HepG2 (cell line): ENCODE measurements around the gene NELL2. TPM values are rescaled to one million over a fixed set of nuclear protein-coding genes. Genes with fewer than 3 reads are reported as not detected.

Source experiments
- ATAC-seq: fragments of 200-7000 bp; cut with Tn5 transposase; 3 replicates; pipeline ENCODE4 v1.9.1; 2020; ENCODE audit warnings: mild to moderate bottlenecking, moderate library complexity
- BruUV-seq: library from RNA; stranded (reverse); fragments of 400-500 nt; replicated peaks from 2 replicates; lab custom pipeline; 2021; lab: Mats Ljungman, UMichigan
- CTCF ChIA-PET: fragments of 300-600 bp; formaldehyde crosslinking; extraction: SDS; loops from one replicate; lab custom pipeline; 2021; ENCODE audit warnings: low total read pairs, inconsistent platforms, low intra/inter-chr PET ratio; lab: Yijun Ruan, JAX
- POLR2A ChIA-PET: fragments of 350-600 bp; sonication (Branson Sonifier 250); formaldehyde crosslinking; loops from one replicate; lab custom pipeline; 2020; ENCODE audit warnings: antibody characterized with exemption, inconsistent platforms; lab: Yijun Ruan, JAX
- DNase-seq: peaks from one replicate; pipeline ENCODE4 v3.0.0-alpha.2; 2015; ENCODE audit warnings: low spot score
- FAIRE-seq: peaks from 3 replicates; lab custom pipeline; 2011; peaks lifted over from hg19 to GRCh38; lab: Jason Lieb, UNC
- H2AFZ ChIP-seq: one replicate; pipeline ENCODE4 v1.6.1; 2011; ENCODE audit warnings: low read length, inconsistent platforms
- H3K27ac ChIP-seq: fragments of 300-600 bp; 3 replicates; pipeline ENCODE4 v1.8.0; 2011; ENCODE audit warnings: mixed run types, mild to moderate bottlenecking, mixed read lengths, low read length, inconsistent platforms; ENCODE audit not compliant: insufficient read depth; ENCODE audit errors: extremely low read length
- H3K27me3 ChIP-seq, 2 experiments: fragments of 200-600 bp in 1 of 2; 2 replicates in 1 of 2; 3 replicates in 1 of 2; pipeline versions ENCODE4 v1.6.0 to v1.8.0; 2011; ENCODE audit warnings: low read length in 2 of 2, mild to moderate bottlenecking in 2 of 2, moderate library complexity in 2 of 2, inconsistent platforms in 1 of 2; ENCODE audit not compliant: insufficient read depth in 2 of 2, control insufficient read depth in 1 of 2
- H3K36me3 ChIP-seq, 2 experiments: fragments of 200-600 bp in 1 of 2; replicated peaks in 1 of 2; 2 replicates in 1 of 2; 3 replicates in 1 of 2; pipeline versions ENCODE4 v1.5.1 to v1.8.0; 2011; ENCODE audit warnings: low read length in 2 of 2, inconsistent platforms in 1 of 2; ENCODE audit not compliant: insufficient read depth in 2 of 2, control insufficient read depth in 1 of 2
- H3K4me1 ChIP-seq: 2 replicates; pipeline ENCODE4 v1.5.1; 2012; ENCODE audit warnings: low read length, inconsistent platforms; ENCODE audit not compliant: insufficient read depth
- H3K4me2 ChIP-seq: 2 replicates; pipeline ENCODE4 v1.6.0; 2011; ENCODE audit warnings: low read depth, low read length, inconsistent platforms
- H3K4me3 ChIP-seq, 3 experiments: fragments of 200-600 bp in 1 of 3; sonication (generic), shearing (Covaris generic) in 1 of 3; replicated peaks in 1 of 3; 2 replicates each; pipeline ENCODE4 v1.5.1; 2011 to 2016; ENCODE audit warnings: low read length in 3 of 3, inconsistent platforms in 2 of 3, low read depth in 2 of 3, mild to moderate bottlenecking in 2 of 3, control low read depth in 1 of 3, mixed read lengths in 1 of 3; ENCODE audit not compliant: insufficient read depth in 1 of 3
- H3K79me2 ChIP-seq: one replicate; pipeline ENCODE4 v1.6.1; 2011; ENCODE audit warnings: low read length, inconsistent platforms; ENCODE audit not compliant: insufficient read depth
- H3K9ac ChIP-seq: 2 replicates; pipeline ENCODE4 v1.6.0; 2011; ENCODE audit warnings: mild to moderate bottlenecking, low read depth, low read length, inconsistent platforms; ENCODE audit not compliant: insufficient read depth
- H3K9me3 ChIP-seq: 2 replicates; pipeline ENCODE4 v1.5.1; 2012; ENCODE audit warnings: mild to moderate bottlenecking, low read length
- H4K20me1 ChIP-seq: 2 replicates; pipeline ENCODE4 v1.6.0; 2011; ENCODE audit warnings: inconsistent platforms, mild to moderate bottlenecking, low read length, moderate library complexity; ENCODE audit not compliant: insufficient read depth
- ATF7-NPFF ChIP-seq: sonication (generic); formaldehyde crosslinking; IDR thresholded peaks from 2 replicates; pipeline ENCODE4 v1.8.1; 2023; ENCODE audit warnings: mild to moderate bottlenecking, low read depth, missing genetic modification reagents, moderate library complexity
- KLF15 ChIP-seq: sonication (generic); formaldehyde crosslinking; IDR thresholded peaks from 2 replicates; pipeline ENCODE4 v1.8.1; 2023; ENCODE audit warnings: borderline replicate concordance, mild to moderate bottlenecking, inconsistent platforms, missing genetic modification reagents, mixed read lengths
- NFE2 ChIP-seq: sonication (generic); formaldehyde crosslinking; IDR thresholded peaks from 2 replicates; pipeline ENCODE4 v1.4.0; 2020; ENCODE audit warnings: missing genetic modification reagents
- NPAS2 ChIP-seq: sonication (generic); formaldehyde crosslinking; IDR thresholded peaks from 2 replicates; pipeline ENCODE4 v1.8.0; 2022; ENCODE audit warnings: mild to moderate bottlenecking, missing genetic modification reagents, borderline replicate concordance
- POLR2AphosphoS2 ChIP-seq: IDR thresholded peaks from 2 replicates; pipeline ENCODE4 v1.6.1; 2011; ENCODE audit warnings: low read depth, low read length, improper control_type of control experiment
- RELA ChIP-seq: sonication (generic); formaldehyde crosslinking; IDR thresholded peaks from 2 replicates; pipeline ENCODE4 v1.4.0; 2020; ENCODE audit warnings: missing genetic modification reagents
- SOX6 ChIP-seq, 2 experiments: fragments of 450-650 bp in 1 of 2; sonication (generic) in 1 of 2; formaldehyde crosslinking in 1 of 2; IDR thresholded peaks; 2 replicates each; pipeline versions ENCODE4 v1.4.0 to v1.6.1; 2017 to 2020; ENCODE audit warnings: antibody characterized with exemption in 1 of 2, mild to moderate bottlenecking in 1 of 2, missing genetic modification reagents in 1 of 2
- ZNF484 ChIP-seq: sonication (generic); formaldehyde crosslinking; IDR thresholded peaks from 2 replicates; pipeline ENCODE4 v1.5.1; 2020; ENCODE audit warnings: mild to moderate bottlenecking, low read depth, missing genetic modification reagents, borderline replicate concordance
- ZNF597 ChIP-seq: sonication (generic); formaldehyde crosslinking; IDR thresholded peaks from 2 replicates; pipeline ENCODE4 v1.5.0; 2020; ENCODE audit warnings: missing genetic modification reagents
- ZNF598 ChIP-seq: sonication (generic); formaldehyde crosslinking; IDR thresholded peaks from 2 replicates; pipeline ENCODE4 v1.5.1; 2020; ENCODE audit warnings: mild to moderate bottlenecking, missing genetic modification reagents, borderline replicate concordance
- WGBS: methylation state at CpG from one replicate; pipeline ENCODE4 v1.1.6; 2017; ENCODE audit warnings: low lambda C conversion rate; 5-methylcytosine and 5-hydroxymethylcytosine counted together
- in situ Hi-C: cut with HindIII; loops from 2 replicates; pipeline ENCODE4 v1.10.0; 2017; ENCODE audit warnings: low pct_unique_long_range_greater_than_20kb; ENCODE audit not compliant: extremely low pct_ligation_motif_present
- intact Hi-C: fragments of 100-400 bp; cut with micrococcal nuclease; formaldehyde crosslinking; loops from one replicate; pipeline ENCODE4 v1.10.0; 2022; ENCODE audit not compliant: unreplicated experiment
- polyA plus RNA-seq, 8 experiments: library from polyadenylated mRNA; depleted of rRNA in 3 of 8; stranded (reverse) in 7 of 8; unstranded in 1 of 8; fragments of >200 nt; fragmentation: Illumina TruSeq in 4 of 8; extraction: Trizol in 4 of 8; gene quantifications; 2 replicates each; pipeline versions ENCODE4 v1.2.1 to v1.2.3, GENCODE V29; 2011 to 2016; ENCODE audit warnings: low read depth in 4 of 8, missing spikeins in 1 of 8, mixed read lengths in 1 of 8; ENCODE audit not compliant: insufficient read depth in 1 of 8
- total RNA-seq, 5 experiments: library from RNA; depleted of rRNA; stranded (reverse); fragments of >200 nt; fragmentation: Illumina TruSeq; extraction: Trizol; gene quantifications; 2 replicates each; pipeline ENCODE4 v1.2.3, GENCODE V29; 2016; ENCODE audit warnings: low read depth in 1 of 5
- TF ChIP-seq, protein P1 (sequence below): sonication (generic); formaldehyde crosslinking; IDR thresholded peaks from 2 replicates; pipeline ENCODE4 v1.4.0; 2020; ENCODE audit warnings: missing genetic modification reagents
- TF ChIP-seq, protein P2 (sequence below): sonication (generic); formaldehyde crosslinking; IDR thresholded peaks from 2 replicates; pipeline ENCODE4 v1.5.1; 2020; ENCODE audit warnings: mild to moderate bottlenecking, missing genetic modification reagents, moderate library complexity
- TF ChIP-seq, protein P3 (sequence below): IDR thresholded peaks from 2 replicates; pipeline ENCODE4 v1.6.1; 2018; ENCODE audit warnings: missing genetic modification reagents, mild to moderate bottlenecking, missing compliant biosample characterization

NELL2 gene
- total and polyA plus RNA-seq, 2 of the 13 experiments (the other 11 are each of a cell fraction or from before 2014, with no cell fraction given) = 0.11 TPM; not detected in 1

GRCh38 chr12:44519931-44520330 lies 356.2 kb downstream of the NELL2 start:
- 64% methylated on average over 5 of the region's 6 CpGs for WGBS
- H3K4me1 ChIP-seq = no peaks in the 10 kb centered on the region
- POLR2A ChIA-PET = no interaction called here

DNA sequence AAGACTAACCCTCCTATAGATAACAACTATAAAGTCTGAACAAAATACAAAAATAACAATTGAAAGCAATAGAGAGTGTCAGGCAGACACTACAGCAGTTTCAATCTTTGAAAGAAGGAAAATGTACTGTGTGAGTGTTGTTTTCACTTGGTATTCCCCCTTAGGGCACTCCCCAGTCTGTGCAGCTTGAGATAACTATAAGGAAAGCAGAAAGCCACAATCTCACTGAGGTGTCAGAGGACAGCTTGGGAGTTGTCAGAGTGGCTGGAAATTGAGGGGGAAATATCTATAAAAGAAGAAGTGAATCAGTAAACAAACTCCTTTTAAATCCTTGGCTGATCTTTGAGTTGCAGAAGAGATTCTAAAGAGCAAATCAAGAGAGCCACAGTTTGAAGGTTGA lies 364.8 kb downstream of the NELL2 start:
- H3K79me2 ChIP-seq = no peaks in the 10 kb centered on the region
- CTCF ChIA-PET = no interaction called here
- no peaks in the 10 kb centered on the region for H3K9me3 ChIP-seq
- H3K9ac ChIP-seq = no peak overlapping the region
- DNase-seq (no peak), FAIRE-seq (no peak), ATAC-seq (no peak)
- H4K20me1 ChIP-seq = no peaks in the 10 kb centered on the region
- H3K4me1 ChIP-seq = no peaks in the 10 kb centered on the region
- intact Hi-C loops (no loop called here), in situ Hi-C loops (no loop called here)
- POLR2A ChIA-PET = no interaction called here
- H3K27ac ChIP-seq = no peak overlapping the region
- H3K36me3 ChIP-seq = no peaks in the 10 kb centered on the region
- BruUV-seq = no TSS peak
- H3K4me3 ChIP-seq = no peak overlapping the region
- no peak overlapping the region for H2AFZ ChIP-seq
- H3K4me2 ChIP-seq = no peak overlapping the region
- no peaks in the 10 kb centered on the region for H3K27me3 ChIP-seq
- TF ChIP-seq, protein P1, sequence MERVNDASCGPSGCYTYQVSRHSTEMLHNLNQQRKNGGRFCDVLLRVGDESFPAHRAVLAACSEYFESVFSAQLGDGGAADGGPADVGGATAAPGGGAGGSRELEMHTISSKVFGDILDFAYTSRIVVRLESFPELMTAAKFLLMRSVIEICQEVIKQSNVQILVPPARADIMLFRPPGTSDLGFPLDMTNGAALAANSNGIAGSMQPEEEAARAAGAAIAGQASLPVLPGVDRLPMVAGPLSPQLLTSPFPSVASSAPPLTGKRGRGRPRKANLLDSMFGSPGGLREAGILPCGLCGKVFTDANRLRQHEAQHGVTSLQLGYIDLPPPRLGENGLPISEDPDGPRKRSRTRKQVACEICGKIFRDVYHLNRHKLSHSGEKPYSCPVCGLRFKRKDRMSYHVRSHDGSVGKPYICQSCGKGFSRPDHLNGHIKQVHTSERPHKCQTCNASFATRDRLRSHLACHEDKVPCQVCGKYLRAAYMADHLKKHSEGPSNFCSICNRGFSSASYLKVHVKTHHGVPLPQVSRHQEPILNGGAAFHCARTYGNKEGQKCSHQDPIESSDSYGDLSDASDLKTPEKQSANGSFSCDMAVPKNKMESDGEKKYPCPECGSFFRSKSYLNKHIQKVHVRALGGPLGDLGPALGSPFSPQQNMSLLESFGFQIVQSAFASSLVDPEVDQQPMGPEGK (CRISPR knock-in tag) = no peak
- TF ChIP-seq KLF15 = no peak
- TF ChIP-seq ATF7-NPFF = no peak
- TF ChIP-seq, protein P2, sequence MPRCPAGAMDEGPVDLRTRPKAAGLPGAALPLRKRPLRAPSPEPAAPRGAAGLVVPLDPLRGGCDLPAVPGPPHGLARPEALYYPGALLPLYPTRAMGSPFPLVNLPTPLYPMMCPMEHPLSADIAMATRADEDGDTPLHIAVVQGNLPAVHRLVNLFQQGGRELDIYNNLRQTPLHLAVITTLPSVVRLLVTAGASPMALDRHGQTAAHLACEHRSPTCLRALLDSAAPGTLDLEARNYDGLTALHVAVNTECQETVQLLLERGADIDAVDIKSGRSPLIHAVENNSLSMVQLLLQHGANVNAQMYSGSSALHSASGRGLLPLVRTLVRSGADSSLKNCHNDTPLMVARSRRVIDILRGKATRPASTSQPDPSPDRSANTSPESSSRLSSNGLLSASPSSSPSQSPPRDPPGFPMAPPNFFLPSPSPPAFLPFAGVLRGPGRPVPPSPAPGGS = no peak
- TF ChIP-seq NPAS2 (CRISPR knock-in tag) = no peak
- TF ChIP-seq ZNF598 (CRISPR knock-in tag) = no peak

More at GRCh38 chr12:44519931-44520330, 356.2 kb downstream of the NELL2 start:
- no peak overlapping the region for H2AFZ ChIP-seq
- no peak for DNase-seq
- no peaks in the 10 kb centered on the region for H3K79me2 ChIP-seq
- in situ Hi-C loops (no loop called here), intact Hi-C loops (no loop called here)
- no peaks in the 10 kb centered on the region for H3K9me3 ChIP-seq
- CTCF ChIA-PET = no interaction called here
- no peak overlapping the region for H3K4me3 ChIP-seq
- FAIRE-seq = no peak
- no peaks in the 10 kb centered on the region for H3K36me3 ChIP-seq
- no peak overlapping the region for H3K9ac ChIP-seq
- no peak overlapping the region for H3K27ac ChIP-seq
- H4K20me1 ChIP-seq = no peaks in the 10 kb centered on the region
- TF ChIP-seq POLR2AphosphoS2 (no peak), RELA (CRISPR knock-in tag) (no peak), ZNF597 (CRISPR knock-in tag) (no peak), SOX6 (IDR thresholded peaks at IDR 0.05) (no peak), SOX6 (CRISPR knock-in tag; IDR thresholded peaks at IDR 0.05) (no peak), NFE2 (no peak), ZNF484 (no peak)
- TF ChIP-seq, protein P3, sequence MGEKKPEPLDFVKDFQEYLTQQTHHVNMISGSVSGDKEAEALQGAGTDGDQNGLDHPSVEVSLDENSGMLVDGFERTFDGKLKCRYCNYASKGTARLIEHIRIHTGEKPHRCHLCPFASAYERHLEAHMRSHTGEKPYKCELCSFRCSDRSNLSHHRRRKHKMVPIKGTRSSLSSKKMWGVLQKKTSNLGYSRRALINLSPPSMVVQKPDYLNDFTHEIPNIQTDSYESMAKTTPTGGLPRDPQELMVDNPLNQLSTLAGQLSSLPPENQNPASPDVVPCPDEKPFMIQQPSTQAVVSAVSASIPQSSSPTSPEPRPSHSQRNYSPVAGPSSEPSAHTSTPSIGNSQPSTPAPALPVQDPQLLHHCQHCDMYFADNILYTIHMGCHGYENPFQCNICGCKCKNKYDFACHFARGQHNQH = no peak
- BruUV-seq = no TSS peak
- H3K4me2 ChIP-seq = no peak overlapping the region
- no peak for ATAC-seq
- no peaks in the 10 kb centered on the region for H3K27me3 ChIP-seq
